HepG2 (cell line): ENCODE results near the gene PBX1.

Experiments used
- CTCF ChIP-seq: sonication (generic); formaldehyde crosslinking; IDR thresholded peaks from 2 replicates; pipeline ENCODE4 v1.5.0; 2020; ENCODE audit warnings: mild to moderate bottlenecking, missing genetic modification reagents, moderate library complexity
- POLR2A ChIP-seq, 2 experiments: IDR thresholded peaks; 2 replicates each; pipeline ENCODE4 v1.6.1; 2011; ENCODE audit warnings: low read depth in 2 of 2, low read length in 2 of 2, mild to moderate bottlenecking in 1 of 2, moderate library complexity in 1 of 2; ENCODE audit not compliant: insufficient read depth in 1 of 2
- ZNF382 ChIP-seq: sonication (generic); formaldehyde crosslinking; IDR thresholded peaks from 2 replicates; pipeline ENCODE4 v1.5.0; 2020; ENCODE audit warnings: missing genetic modification reagents, mild to moderate bottlenecking, borderline replicate concordance
- ZNF563 ChIP-seq: sonication (generic); formaldehyde crosslinking; IDR thresholded peaks from 2 replicates; pipeline ENCODE4 v1.8.0; 2022; ENCODE audit warnings: mild to moderate bottlenecking, moderate library complexity, missing genetic modification reagents

DNA sequence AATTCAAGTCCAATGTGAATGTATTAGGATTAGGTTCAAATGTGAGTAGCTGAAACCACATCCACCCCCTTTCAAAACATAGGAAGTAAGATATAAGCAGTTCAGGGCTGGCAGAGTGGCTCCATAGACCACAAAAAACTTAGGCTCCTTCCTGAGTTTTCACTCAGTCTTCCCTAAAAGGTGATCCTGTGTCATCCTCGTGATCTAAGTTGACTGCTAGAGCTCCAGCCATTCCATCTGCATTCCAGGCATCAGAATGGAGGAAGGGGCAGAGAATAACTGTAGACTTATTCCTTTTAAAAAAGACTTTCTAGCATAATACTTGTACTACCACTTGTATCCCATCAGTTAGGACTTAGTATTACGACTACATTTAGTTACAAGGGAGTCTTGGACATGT is 204.1 kb downstream of the PBX1 start:
- no peak for TF ChIP-seq ZNF563 (CRISPR knock-in tag)
- TF ChIP-seq ZNF382 (CRISPR knock-in tag), result no peak
- no peak for TF ChIP-seq CTCF (CRISPR knock-in tag)
- no peak for TF ChIP-seq POLR2A (IDR thresholded peaks at IDR 0.05; ENCODE audit: insufficient read depth in 1 of 2, low read depth in 2 of 2, low read length in 2 of 2)
